Prostate gland (tissue), 2 donors: ENCODE measurements around the gene NPTXR. TPM values are rescaled to one million over a fixed set of nuclear protein-coding genes. Genes with fewer than 3 reads are reported as not detected.

Experiments
- DNase-seq: peaks from one replicate; pipeline ENCODE4 v3.0.0-alpha.2; 2019; ENCODE audit warnings: low spot score
- H3K27ac ChIP-seq, 2 donors: fragments of 200-600 bp; sonication (generic); 2 replicates each; pipeline ENCODE4 v1.5.1; 2017 to 2019
- H3K27me3 ChIP-seq: fragments of 200-600 bp; sonication (generic); replicated peaks from 2 replicates; pipeline ENCODE4 v1.5.1; 2019; ENCODE audit not compliant: insufficient read depth
- H3K36me3 ChIP-seq, 2 donors: fragments of 200-600 bp; sonication (generic); 1 replicate in 1 of 2; 2 replicates in 1 of 2; pipeline versions ENCODE4 v1.5.1 to v1.8.1; 2017 to 2019
- H3K4me1 ChIP-seq: fragments of 200-600 bp; sonication (generic); replicated peaks from 2 replicates; pipeline ENCODE4 v1.5.1; 2019
- H3K4me3 ChIP-seq, 2 donors: fragments of 200-600 bp; sonication (generic); 2 replicates each; pipeline ENCODE4 v1.5.1; 2017 to 2019
- H3K9me3 ChIP-seq: fragments of 200-600 bp; sonication (generic); 2 replicates; pipeline ENCODE4 v1.5.1; 2017
- CTCF ChIP-seq, 4 experiments: fragments of 200-600 bp in 2 of 4; fragments of 450-650 bp in 2 of 4; sonication (generic) in 2 of 4; IDR thresholded peaks; 1 replicate in 3 of 4; 2 replicates in 1 of 4; pipeline ENCODE4 v1.5.1; 2016 to 2019; ENCODE audit warnings: antibody characterized with exemption in 4 of 4, mild to moderate bottlenecking in 2 of 4, moderate library complexity in 2 of 4
- POLR2A ChIP-seq: fragments of 450-650 bp; IDR thresholded peaks from one replicate; pipeline ENCODE4 v1.6.1; 2016; ENCODE audit warnings: antibody characterized with exemption, mild to moderate bottlenecking
- POLR2AphosphoS5 ChIP-seq: sonication (generic); formaldehyde crosslinking; IDR thresholded peaks from one replicate; pipeline ENCODE4 v1.6.1; 2017; ENCODE audit warnings: antibody characterized with exemption
- WGBS: methylation state at CpG from one replicate; pipeline ENCODE4 v1.1.5; 2018; 5-methylcytosine and 5-hydroxymethylcytosine counted together
- intact Hi-C: fragments of 100-400 bp; cut with DNase I; formaldehyde crosslinking; loops from one replicate; pipeline ENCODE4 v1.14.2; 2022
- total RNA-seq, 2 donors: library from RNA; depleted of rRNA; stranded (reverse); fragments of >200 nt; gene quantifications; one replicate each; pipeline ENCODE4 v1.1.0, GENCODE V29; 2016

NPTXR gene
- total RNA-seq, 2 donors from 2014 or later = 12.6 to 36.2 TPM

GRCh38 chr22:38824585-38824984, 19.2 kb downstream of the NPTXR start:
- Histone ChIP-seq H3K27me3 (no peaks in the 10 kb centered on the region), H3K4me3 (no peak overlapping the region), H3K27ac (no peak overlapping the region), H3K36me3 (no peaks in the 10 kb centered on the region), H3K9me3 (no peaks in the 10 kb centered on the region), H3K4me1 (no peaks in the 10 kb centered on the region)
- intact Hi-C loops = no loop called here
- TF ChIP-seq CTCF (IDR thresholded peaks at IDR 0.05) (peak in 1 of 4 experiments; percentile 28), POLR2A (no peak), POLR2AphosphoS5 (no peak)
- 10% methylated on average over 4 of the region's 4 CpGs for WGBS
- DNase-seq = no peak

GRCh38 chr22:38823637-38824036, 20.2 kb downstream of the NPTXR start:
- no peak for DNase-seq
- Histone ChIP-seq H3K27me3 (no peaks in the 10 kb centered on the region), H3K9me3 (no peaks in the 10 kb centered on the region), H3K4me3 (no peak overlapping the region), H3K36me3 (no peaks in the 10 kb centered on the region), H3K4me1 (no peaks in the 10 kb centered on the region), H3K27ac (no peak overlapping the region)
- 96% methylated on average over 2 of the region's 2 CpGs for WGBS
- TF ChIP-seq CTCF (IDR thresholded peaks at IDR 0.05) = no peak
- no peak for TF ChIP-seq POLR2AphosphoS5
- no peak for TF ChIP-seq POLR2A
- intact Hi-C loops = no loop called here

- Histone ChIP-seq H3K36me3 (no peaks in the 10 kb centered on the region), H3K4me3 (no peak overlapping the region), H3K9me3 (no peaks in the 10 kb centered on the region), H3K27me3 (no peaks in the 10 kb centered on the region), H3K27ac (no peak overlapping the region), H3K4me1 (no peaks in the 10 kb centered on the region)
- DNase-seq = no peak
- intact Hi-C loops = no loop called here
- 94% methylated on average over 4 of the region's 4 CpGs for WGBS
- TF ChIP-seq POLR2AphosphoS5 (no peak), CTCF (IDR thresholded peaks at IDR 0.05) (no peak), POLR2A (no peak)
Measured at GRCh38 chr22:38823076-38823475, 20.8 kb downstream of the NPTXR start.

DNA sequence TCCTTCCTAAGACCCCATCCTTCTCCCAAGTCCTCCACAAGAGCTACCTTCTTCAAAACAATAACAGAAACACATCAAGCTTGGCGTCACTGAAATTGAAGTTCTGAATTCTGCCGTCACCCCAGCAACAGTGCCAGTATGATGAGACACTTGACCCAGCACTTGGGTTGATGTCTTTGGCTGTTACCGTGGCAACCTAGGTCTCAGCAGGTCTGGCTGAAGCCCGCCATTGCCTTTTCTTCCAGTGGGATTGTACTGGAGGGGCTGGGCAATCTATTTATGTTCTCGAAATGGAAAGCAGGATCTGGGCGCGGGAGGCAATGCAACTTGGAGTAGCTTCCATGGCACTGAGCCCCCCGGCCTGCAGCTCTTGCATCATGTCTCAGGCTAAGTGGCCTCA, 23.8 kb downstream of the NPTXR start:
- Histone ChIP-seq H3K4me3 (no peak overlapping the region), H3K4me1 (no peaks in the 10 kb centered on the region), H3K27me3 (no peaks in the 10 kb centered on the region), H3K36me3 (no peaks in the 10 kb centered on the region), H3K27ac (no peak overlapping the region), H3K9me3 (no peaks in the 10 kb centered on the region)
- DNase-seq = no peak
- WGBS = 84% methylated on average over 8 of the region's 8 CpGs
- TF ChIP-seq CTCF (IDR thresholded peaks at IDR 0.05) (no peak), POLR2AphosphoS5 (no peak), POLR2A (no peak)
- intact Hi-C loops = no loop called here

- no peaks in the 10 kb centered on the region for H3K27me3 ChIP-seq
- H3K4me3 ChIP-seq = no peak overlapping the region
- DNase-seq = no peak
- no peaks in the 10 kb centered on the region for H3K36me3 ChIP-seq
- no peaks in the 10 kb centered on the region for H3K4me1 ChIP-seq
- TF ChIP-seq POLR2A (no peak), CTCF (IDR thresholded peaks at IDR 0.05) (no peak), POLR2AphosphoS5 (no peak)
- no peak overlapping the region for H3K27ac ChIP-seq
- intact Hi-C loops = no loop called here
- no peaks in the 10 kb centered on the region for H3K9me3 ChIP-seq
- WGBS = 82% methylated on average over 10 of the region's 10 CpGs
Measured at GRCh38 chr22:38819387-38819940, 24.4 kb downstream of the NPTXR start.
